HepG2 (cell line): Measurements from ENCODE around the gene POLD3. TPM values are rescaled to one million over a fixed set of nuclear protein-coding genes. Genes with fewer than 3 reads are reported as not detected.

Source experiments
- HNF4G ChIP-seq, 2 experiments: sonication (generic) in 1 of 2; formaldehyde crosslinking in 1 of 2; IDR thresholded peaks; 2 replicates each; pipeline versions ENCODE4 v1.4.0 to v1.6.1; 2011 to 2020; ENCODE audit warnings: borderline replicate concordance in 2 of 2, low read depth in 2 of 2, mild to moderate bottlenecking in 2 of 2, low read length in 1 of 2, missing genetic modification reagents in 1 of 2, moderate library complexity in 1 of 2
- MED1 ChIP-seq: sonication (generic); formaldehyde crosslinking; IDR thresholded peaks from 2 replicates; pipeline ENCODE4 v1.4.0; 2020; ENCODE audit warnings: missing genetic modification reagents
- MTF1 ChIP-seq: sonication (generic); formaldehyde crosslinking; IDR thresholded peaks from 2 replicates; pipeline ENCODE4 v1.5.0; 2020; ENCODE audit warnings: missing genetic modification reagents
- POLR2AphosphoS2 ChIP-seq: IDR thresholded peaks from 2 replicates; pipeline ENCODE4 v1.6.1; 2011; ENCODE audit warnings: low read depth, low read length, improper control_type of control experiment
- RBFOX2 ChIP-seq: fragments of 200-400 bp; formaldehyde crosslinking; IDR thresholded peaks from 2 replicates; pipeline ENCODE4 v1.6.1; 2017; ENCODE audit warnings: low read depth, mild to moderate bottlenecking, low read length
- TRIM22 ChIP-seq: fragments of 450-650 bp; IDR thresholded peaks from 2 replicates; pipeline ENCODE4 v1.6.1; 2017
- ZBTB44 ChIP-seq: sonication (generic); formaldehyde crosslinking; IDR thresholded peaks from 2 replicates; pipeline ENCODE4 v1.4.0; 2020; ENCODE audit warnings: missing genetic modification reagents
- ZFP41 ChIP-seq: sonication (generic); formaldehyde crosslinking; IDR thresholded peaks from 2 replicates; pipeline ENCODE4 v1.4.0; 2020; ENCODE audit warnings: mild to moderate bottlenecking, missing genetic modification reagents, borderline replicate concordance
- ZFP82 ChIP-seq: sonication (generic); formaldehyde crosslinking; IDR thresholded peaks from 2 replicates; pipeline ENCODE4 v1.5.1; 2020; ENCODE audit warnings: mild to moderate bottlenecking, missing genetic modification reagents, borderline replicate concordance
- ZNF510 ChIP-seq: sonication (generic); formaldehyde crosslinking; IDR thresholded peaks from 2 replicates; pipeline ENCODE4 v1.4.0; 2020; ENCODE audit warnings: low read depth, mild to moderate bottlenecking, missing genetic modification reagents
- ZNF589 ChIP-seq: sonication (generic); formaldehyde crosslinking; conservative IDR thresholded peaks from 2 replicates; pipeline ENCODE4 v1.8.0; 2022; ENCODE audit warnings: mild to moderate bottlenecking, moderate library complexity, missing genetic modification reagents
- ZNF598 ChIP-seq: sonication (generic); formaldehyde crosslinking; IDR thresholded peaks from 2 replicates; pipeline ENCODE4 v1.5.1; 2020; ENCODE audit warnings: mild to moderate bottlenecking, missing genetic modification reagents, borderline replicate concordance
- ZNF605 ChIP-seq: sonication (generic); formaldehyde crosslinking; IDR thresholded peaks from 2 replicates; pipeline ENCODE4 v1.8.0; 2022; ENCODE audit warnings: mild to moderate bottlenecking, missing genetic modification reagents
- ZNF672 ChIP-seq: sonication (generic); formaldehyde crosslinking; IDR thresholded peaks from 2 replicates; pipeline ENCODE4 v1.8.1; 2022; ENCODE audit warnings: missing genetic modification reagents
- ZNF777 ChIP-seq: sonication (generic); formaldehyde crosslinking; IDR thresholded peaks from 2 replicates; pipeline ENCODE4 v1.4.0; 2020; ENCODE audit warnings: missing genetic modification reagents
- ZNF83 ChIP-seq: sonication (generic); formaldehyde crosslinking; IDR thresholded peaks from 2 replicates; pipeline ENCODE4 v1.4.0; 2020; ENCODE audit warnings: missing genetic modification reagents, mild to moderate bottlenecking, borderline replicate concordance
- polyA plus RNA-seq, 8 experiments: library from polyadenylated mRNA; depleted of rRNA in 3 of 8; stranded (reverse) in 7 of 8; unstranded in 1 of 8; fragments of >200 nt; fragmentation: Illumina TruSeq in 4 of 8; extraction: Trizol in 4 of 8; gene quantifications; 2 replicates each; pipeline versions ENCODE4 v1.2.1 to v1.2.3, GENCODE V29; 2011 to 2016; ENCODE audit warnings: low read depth in 4 of 8, missing spikeins in 1 of 8, mixed read lengths in 1 of 8; ENCODE audit not compliant: insufficient read depth in 1 of 8
- total RNA-seq, 5 experiments: library from RNA; depleted of rRNA; stranded (reverse); fragments of >200 nt; fragmentation: Illumina TruSeq; extraction: Trizol; gene quantifications; 2 replicates each; pipeline ENCODE4 v1.2.3, GENCODE V29; 2016; ENCODE audit warnings: low read depth in 1 of 5
- TF ChIP-seq, protein P1 (sequence below): sonication (generic); formaldehyde crosslinking; IDR thresholded peaks from 2 replicates; pipeline ENCODE4 v1.8.0; 2022; ENCODE audit warnings: mild to moderate bottlenecking, missing genetic modification reagents; ENCODE audit not compliant: insufficient replicate concordance
- TF ChIP-seq, protein P2 (sequence below): sonication (generic); formaldehyde crosslinking; IDR thresholded peaks from 2 replicates; pipeline ENCODE4; 2020; ENCODE audit warnings: missing genetic modification reagents, mild to moderate bottlenecking, borderline replicate concordance
- TF ChIP-seq, protein P3 (sequence below): sonication (generic); formaldehyde crosslinking; IDR thresholded peaks from 2 replicates; pipeline ENCODE4 v1.8.1; 2023; ENCODE audit warnings: missing genetic modification reagents, inconsistent platforms, borderline replicate concordance

Gene POLD3
- total and polyA plus RNA-seq, 2 of the 13 experiments (the other 11 are each of a cell fraction or from before 2014, with no cell fraction given): 6.3 to 18.9 TPM

- TF ChIP-seq, protein P1, sequence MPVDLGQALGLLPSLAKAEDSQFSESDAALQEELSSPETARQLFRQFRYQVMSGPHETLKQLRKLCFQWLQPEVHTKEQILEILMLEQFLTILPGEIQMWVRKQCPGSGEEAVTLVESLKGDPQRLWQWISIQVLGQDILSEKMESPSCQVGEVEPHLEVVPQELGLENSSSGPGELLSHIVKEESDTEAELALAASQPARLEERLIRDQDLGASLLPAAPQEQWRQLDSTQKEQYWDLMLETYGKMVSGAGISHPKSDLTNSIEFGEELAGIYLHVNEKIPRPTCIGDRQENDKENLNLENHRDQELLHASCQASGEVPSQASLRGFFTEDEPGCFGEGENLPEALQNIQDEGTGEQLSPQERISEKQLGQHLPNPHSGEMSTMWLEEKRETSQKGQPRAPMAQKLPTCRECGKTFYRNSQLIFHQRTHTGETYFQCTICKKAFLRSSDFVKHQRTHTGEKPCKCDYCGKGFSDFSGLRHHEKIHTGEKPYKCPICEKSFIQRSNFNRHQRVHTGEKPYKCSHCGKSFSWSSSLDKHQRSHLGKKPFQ (CRISPR knock-in tag): no peak
- TF ChIP-seq ZBTB44 (CRISPR knock-in tag) (no peak), HNF4G (IDR thresholded peaks at IDR 0.05; ENCODE audit: borderline replicate concordance, low read depth, low read length) (no peak), HNF4G (CRISPR knock-in tag; IDR thresholded peaks at IDR 0.05; ENCODE audit: borderline replicate concordance, low read depth) (no peak), ZNF589 (no peak), MTF1 (CRISPR knock-in tag) (no peak), POLR2AphosphoS2 (no peak), ZNF605 (CRISPR knock-in tag) (peak; percentile 67), ZNF83 (CRISPR knock-in tag) (peak; percentile 57; the same call in 1 of the 2 replicates), RBFOX2 (peak; percentile 49), ZNF672 (CRISPR knock-in tag) (no peak), TRIM22 (no peak), ZFP41 (no peak), ZFP82 (no peak), ZNF510 (no peak), ZNF598 (CRISPR knock-in tag) (peak; percentile 75; the same call in 1 of the 2 replicates), MED1 (CRISPR knock-in tag) (peak; percentile 45; the same call in 1 of the 2 replicates), ZNF777 (peak; percentile 61; the same call in 1 of the 2 replicates)
- TF ChIP-seq, protein P2, sequence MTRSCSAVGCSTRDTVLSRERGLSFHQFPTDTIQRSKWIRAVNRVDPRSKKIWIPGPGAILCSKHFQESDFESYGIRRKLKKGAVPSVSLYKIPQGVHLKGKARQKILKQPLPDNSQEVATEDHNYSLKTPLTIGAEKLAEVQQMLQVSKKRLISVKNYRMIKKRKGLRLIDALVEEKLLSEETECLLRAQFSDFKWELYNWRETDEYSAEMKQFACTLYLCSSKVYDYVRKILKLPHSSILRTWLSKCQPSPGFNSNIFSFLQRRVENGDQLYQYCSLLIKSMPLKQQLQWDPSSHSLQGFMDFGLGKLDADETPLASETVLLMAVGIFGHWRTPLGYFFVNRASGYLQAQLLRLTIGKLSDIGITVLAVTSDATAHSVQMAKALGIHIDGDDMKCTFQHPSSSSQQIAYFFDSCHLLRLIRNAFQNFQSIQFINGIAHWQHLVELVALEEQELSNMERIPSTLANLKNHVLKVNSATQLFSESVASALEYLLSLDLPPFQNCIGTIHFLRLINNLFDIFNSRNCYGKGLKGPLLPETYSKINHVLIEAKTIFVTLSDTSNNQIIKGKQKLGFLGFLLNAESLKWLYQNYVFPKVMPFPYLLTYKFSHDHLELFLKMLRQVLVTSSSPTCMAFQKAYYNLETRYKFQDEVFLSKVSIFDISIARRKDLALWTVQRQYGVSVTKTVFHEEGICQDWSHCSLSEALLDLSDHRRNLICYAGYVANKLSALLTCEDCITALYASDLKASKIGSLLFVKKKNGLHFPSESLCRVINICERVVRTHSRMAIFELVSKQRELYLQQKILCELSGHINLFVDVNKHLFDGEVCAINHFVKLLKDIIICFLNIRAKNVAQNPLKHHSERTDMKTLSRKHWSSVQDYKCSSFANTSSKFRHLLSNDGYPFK (CRISPR knock-in tag): peak; percentile 51; the same call in 1 of the 2 replicates
- TF ChIP-seq, protein P3, sequence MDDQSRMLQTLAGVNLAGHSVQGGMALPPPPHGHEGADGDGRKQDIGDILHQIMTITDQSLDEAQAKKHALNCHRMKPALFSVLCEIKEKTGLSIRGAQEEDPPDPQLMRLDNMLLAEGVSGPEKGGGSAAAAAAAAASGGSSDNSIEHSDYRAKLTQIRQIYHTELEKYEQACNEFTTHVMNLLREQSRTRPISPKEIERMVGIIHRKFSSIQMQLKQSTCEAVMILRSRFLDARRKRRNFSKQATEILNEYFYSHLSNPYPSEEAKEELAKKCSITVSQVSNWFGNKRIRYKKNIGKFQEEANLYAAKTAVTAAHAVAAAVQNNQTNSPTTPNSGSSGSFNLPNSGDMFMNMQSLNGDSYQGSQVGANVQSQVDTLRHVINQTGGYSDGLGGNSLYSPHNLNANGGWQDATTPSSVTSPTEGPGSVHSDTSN (CRISPR knock-in tag): no peak
These were observed at the start of gene POLD3 (continued) for GRCh38 chr11:74592441-74593362.
